Measurements from ENCODE around the gene SCAMP2. TPM values are rescaled to one million over a fixed set of nuclear protein-coding genes. Genes with fewer than 3 reads are reported as not detected.
A peak's percentile ranks its signal among the peaks of the same experiment; 100 is the strongest.

The SCAMP2 gene
- total and polyA plus RNA-seq, 4 donors = 21.7 to 42.5 (median 29.1) TPM

DNA sequence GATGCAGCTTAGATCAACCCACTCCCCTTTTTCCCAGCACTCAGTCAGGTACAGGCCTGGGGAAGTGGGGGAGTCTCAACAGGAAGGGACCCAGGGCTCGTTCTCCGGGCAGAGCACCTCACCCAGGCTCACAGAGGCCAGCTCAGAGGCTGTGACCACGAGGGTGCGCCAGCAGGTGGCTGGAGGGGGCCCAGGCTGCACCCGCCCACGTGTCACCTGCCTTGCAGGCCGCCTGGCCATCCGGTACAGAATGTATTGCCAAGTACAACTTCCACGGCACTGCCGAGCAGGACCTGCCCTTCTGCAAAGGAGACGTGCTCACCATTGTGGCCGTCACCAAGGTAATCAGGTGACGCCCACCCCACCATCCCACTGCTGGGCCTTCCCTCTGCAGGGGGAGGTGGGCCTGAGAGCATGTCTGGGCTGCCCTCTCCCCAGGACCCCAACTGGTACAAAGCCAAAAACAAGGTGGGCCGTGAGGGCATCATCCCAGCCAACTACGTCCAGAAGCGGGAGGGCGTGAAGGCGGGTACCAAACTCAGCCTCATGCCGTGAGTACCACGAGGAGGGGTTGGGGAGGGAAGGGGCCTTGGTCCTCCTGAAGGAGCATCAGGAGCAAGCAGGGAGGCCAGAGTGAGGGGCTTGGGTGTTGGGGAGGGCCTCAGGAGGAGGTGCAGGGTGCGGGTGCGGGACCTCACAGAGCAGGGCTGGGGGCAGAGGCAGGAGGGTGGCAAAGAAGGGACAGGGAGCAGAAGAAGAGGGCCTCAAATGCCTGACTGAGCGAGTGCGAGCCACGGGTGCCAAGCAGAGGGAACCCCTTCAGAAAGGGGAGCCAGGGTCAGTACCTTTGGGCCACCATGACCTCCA is 74.5 kb downstream of the SCAMP2 start:
- Histone ChIP-seq H3K36me3 (ENCODE audit: control insufficient read depth in 4 of 4, insufficient read depth in 3 of 4, low read depth in 1 of 4, low read length in 3 of 4) (peaks cover 6 to 32% (median 20%) of the 10 kb centered on the region in 4 donors), H3K4me3 (ENCODE audit: low read depth in 1 of 3, low read length in 3 of 3) (no peak overlapping the region)

More for the DNA sequence above, 74.5 kb downstream of the SCAMP2 start:
- Histone ChIP-seq H3K9ac (ENCODE audit: low read depth in 1 of 2, low read length in 2 of 2) (peak overlapping the region in 1 of 2 donors; percentile 62), H3K27ac (ENCODE audit: low read depth in 1 of 2, low read length in 2 of 2) (peak overlapping the region; percentile 76 to 77), H3K27me3 (ENCODE audit: control insufficient read depth in 4 of 4, insufficient read depth in 4 of 4, low read length in 3 of 4) (no peaks in the 10 kb centered on the region), H3K4me1 (ENCODE audit: control insufficient read depth in 4 of 4, insufficient read depth in 4 of 4, low read length in 3 of 4) (peaks cover 23 to 62% (median 51%) of the 10 kb centered on the region in 4 donors), H3K9me3 (ENCODE audit: control insufficient read depth in 4 of 4, low read length in 3 of 4) (no peaks in the 10 kb centered on the region)
- no peak for DNase-seq (ENCODE audit: low spot score)
- no peak for TF ChIP-seq JUND (IDR thresholded peaks at IDR 0.05)
- TF ChIP-seq YY1 (IDR thresholded peaks at IDR 0.05) = peak; percentile 55
- TF ChIP-seq, protein P1, sequence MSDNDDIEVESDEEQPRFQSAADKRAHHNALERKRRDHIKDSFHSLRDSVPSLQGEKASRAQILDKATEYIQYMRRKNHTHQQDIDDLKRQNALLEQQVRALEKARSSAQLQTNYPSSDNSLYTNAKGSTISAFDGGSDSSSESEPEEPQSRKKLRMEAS (IDR thresholded peaks at IDR 0.05) = peak; percentile 94
- TF ChIP-seq HNF4A (conservative IDR thresholded peaks at IDR 0.05) = peak in 1 of 2 donors; percentile 71
- no peak for TF ChIP-seq NR2F2 (IDR thresholded peaks at IDR 0.05)
- TF ChIP-seq, protein P2, sequence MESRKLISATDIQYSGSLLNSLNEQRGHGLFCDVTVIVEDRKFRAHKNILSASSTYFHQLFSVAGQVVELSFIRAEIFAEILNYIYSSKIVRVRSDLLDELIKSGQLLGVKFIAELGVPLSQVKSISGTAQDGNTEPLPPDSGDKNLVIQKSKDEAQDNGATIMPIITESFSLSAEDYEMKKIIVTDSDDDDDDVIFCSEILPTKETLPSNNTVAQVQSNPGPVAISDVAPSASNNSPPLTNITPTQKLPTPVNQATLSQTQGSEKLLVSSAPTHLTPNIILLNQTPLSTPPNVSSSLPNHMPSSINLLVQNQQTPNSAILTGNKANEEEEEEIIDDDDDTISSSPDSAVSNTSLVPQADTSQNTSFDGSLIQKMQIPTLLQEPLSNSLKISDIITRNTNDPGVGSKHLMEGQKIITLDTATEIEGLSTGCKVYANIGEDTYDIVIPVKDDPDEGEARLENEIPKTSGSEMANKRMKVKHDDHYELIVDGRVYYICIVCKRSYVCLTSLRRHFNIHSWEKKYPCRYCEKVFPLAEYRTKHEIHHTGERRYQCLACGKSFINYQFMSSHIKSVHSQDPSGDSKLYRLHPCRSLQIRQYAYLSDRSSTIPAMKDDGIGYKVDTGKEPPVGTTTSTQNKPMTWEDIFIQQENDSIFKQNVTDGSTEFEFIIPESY (IDR thresholded peaks at IDR 0.05) = no peak
- peak; percentile 39 to 55 for TF ChIP-seq RAD21 (IDR thresholded peaks at IDR 0.05)
- TF ChIP-seq FOXA1 (IDR thresholded peaks at IDR 0.05) = no peak
- TF ChIP-seq GABPA (IDR thresholded peaks at IDR 0.05 in 1 of 2, conservative IDR thresholded peaks at IDR 0.05 in 1 of 2) = no peak
- no peak for TF ChIP-seq TAF1 (conservative IDR thresholded peaks at IDR 0.05)
- TF ChIP-seq RXRA (IDR thresholded peaks at IDR 0.05) = peak in 1 of 2 donors; percentile 77
- TF ChIP-seq, protein P3, sequence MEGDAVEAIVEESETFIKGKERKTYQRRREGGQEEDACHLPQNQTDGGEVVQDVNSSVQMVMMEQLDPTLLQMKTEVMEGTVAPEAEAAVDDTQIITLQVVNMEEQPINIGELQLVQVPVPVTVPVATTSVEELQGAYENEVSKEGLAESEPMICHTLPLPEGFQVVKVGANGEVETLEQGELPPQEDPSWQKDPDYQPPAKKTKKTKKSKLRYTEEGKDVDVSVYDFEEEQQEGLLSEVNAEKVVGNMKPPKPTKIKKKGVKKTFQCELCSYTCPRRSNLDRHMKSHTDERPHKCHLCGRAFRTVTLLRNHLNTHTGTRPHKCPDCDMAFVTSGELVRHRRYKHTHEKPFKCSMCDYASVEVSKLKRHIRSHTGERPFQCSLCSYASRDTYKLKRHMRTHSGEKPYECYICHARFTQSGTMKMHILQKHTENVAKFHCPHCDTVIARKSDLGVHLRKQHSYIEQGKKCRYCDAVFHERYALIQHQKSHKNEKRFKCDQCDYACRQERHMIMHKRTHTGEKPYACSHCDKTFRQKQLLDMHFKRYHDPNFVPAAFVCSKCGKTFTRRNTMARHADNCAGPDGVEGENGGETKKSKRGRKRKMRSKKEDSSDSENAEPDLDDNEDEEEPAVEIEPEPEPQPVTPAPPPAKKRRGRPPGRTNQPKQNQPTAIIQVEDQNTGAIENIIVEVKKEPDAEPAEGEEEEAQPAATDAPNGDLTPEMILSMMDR (IDR thresholded peaks at IDR 0.05; ENCODE audit: low read depth, low read length, missing input control) = peak; percentile 23
- TF ChIP-seq EGR1 (IDR thresholded peaks at IDR 0.05; ENCODE audit: low read depth in 2 of 2) = peak in 1 of 2 donors; percentile 86
- TF ChIP-seq, protein P4, sequence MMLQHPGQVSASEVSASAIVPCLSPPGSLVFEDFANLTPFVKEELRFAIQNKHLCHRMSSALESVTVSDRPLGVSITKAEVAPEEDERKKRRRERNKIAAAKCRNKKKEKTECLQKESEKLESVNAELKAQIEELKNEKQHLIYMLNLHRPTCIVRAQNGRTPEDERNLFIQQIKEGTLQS (IDR thresholded peaks at IDR 0.05) = no peak
- TF ChIP-seq, protein P5, sequence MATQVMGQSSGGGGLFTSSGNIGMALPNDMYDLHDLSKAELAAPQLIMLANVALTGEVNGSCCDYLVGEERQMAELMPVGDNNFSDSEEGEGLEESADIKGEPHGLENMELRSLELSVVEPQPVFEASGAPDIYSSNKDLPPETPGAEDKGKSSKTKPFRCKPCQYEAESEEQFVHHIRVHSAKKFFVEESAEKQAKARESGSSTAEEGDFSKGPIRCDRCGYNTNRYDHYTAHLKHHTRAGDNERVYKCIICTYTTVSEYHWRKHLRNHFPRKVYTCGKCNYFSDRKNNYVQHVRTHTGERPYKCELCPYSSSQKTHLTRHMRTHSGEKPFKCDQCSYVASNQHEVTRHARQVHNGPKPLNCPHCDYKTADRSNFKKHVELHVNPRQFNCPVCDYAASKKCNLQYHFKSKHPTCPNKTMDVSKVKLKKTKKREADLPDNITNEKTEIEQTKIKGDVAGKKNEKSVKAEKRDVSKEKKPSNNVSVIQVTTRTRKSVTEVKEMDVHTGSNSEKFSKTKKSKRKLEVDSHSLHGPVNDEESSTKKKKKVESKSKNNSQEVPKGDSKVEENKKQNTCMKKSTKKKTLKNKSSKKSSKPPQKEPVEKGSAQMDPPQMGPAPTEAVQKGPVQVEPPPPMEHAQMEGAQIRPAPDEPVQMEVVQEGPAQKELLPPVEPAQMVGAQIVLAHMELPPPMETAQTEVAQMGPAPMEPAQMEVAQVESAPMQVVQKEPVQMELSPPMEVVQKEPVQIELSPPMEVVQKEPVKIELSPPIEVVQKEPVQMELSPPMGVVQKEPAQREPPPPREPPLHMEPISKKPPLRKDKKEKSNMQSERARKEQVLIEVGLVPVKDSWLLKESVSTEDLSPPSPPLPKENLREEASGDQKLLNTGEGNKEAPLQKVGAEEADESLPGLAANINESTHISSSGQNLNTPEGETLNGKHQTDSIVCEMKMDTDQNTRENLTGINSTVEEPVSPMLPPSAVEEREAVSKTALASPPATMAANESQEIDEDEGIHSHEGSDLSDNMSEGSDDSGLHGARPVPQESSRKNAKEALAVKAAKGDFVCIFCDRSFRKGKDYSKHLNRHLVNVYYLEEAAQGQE (IDR thresholded peaks at IDR 0.05) = no peak
- TF ChIP-seq FOXA2 (IDR thresholded peaks at IDR 0.05) = no peak
- TF ChIP-seq HNF4G (IDR thresholded peaks at IDR 0.05) = no peak
- TF ChIP-seq SP1 (IDR thresholded peaks at IDR 0.05) = peak; percentile 40
- 51% methylated on average over 25 of the region's 25 CpGs for WGBS

Data from liver (tissue), 9 donors.